Measurements from ENCODE around the gene ARMH3. TPM values are rescaled to one million over a fixed set of nuclear protein-coding genes. Genes with fewer than 3 reads are reported as not detected.

ARMH3 gene
- total RNA-seq, 4 donors from 2014 or later = 9.7 to 14.9 (median 13.4) TPM

DNA sequence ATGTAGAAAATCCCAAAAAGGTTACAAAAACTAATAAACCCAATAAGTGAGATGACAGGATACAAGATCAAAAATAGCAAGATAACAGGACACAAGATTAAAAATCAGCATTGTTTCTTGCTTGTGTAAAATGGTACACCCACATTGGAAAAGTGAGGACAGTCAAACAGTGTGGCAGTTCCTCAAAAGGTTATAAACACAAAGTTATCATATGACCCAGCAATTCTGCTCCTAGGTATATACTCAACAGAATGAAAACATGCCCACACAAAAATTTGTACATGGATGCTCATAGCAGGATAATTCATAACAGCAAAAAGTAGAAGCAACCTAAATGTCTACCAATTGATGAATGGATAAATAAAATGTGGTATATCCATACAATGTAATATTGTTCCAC lies 105.8 kb downstream of the ARMH3 start:
- H3K27ac ChIP-seq = no peak overlapping the region
- H3K4me3 ChIP-seq = no peak overlapping the region
- no peak for TF ChIP-seq POLR2A (IDR thresholded peaks at IDR 0.05)
- TF ChIP-seq CTCF (IDR thresholded peaks at IDR 0.05 in 4 of 5, conservative IDR thresholded peaks at IDR 0.05 in 1 of 5) = no peak
- in situ Hi-C loops (cut with MboI; ENCODE audit: low sequenced_read_pairs in 4 of 4) (no loop called here), intact Hi-C loops (cut with DNase I; ENCODE audit: low total_unique reads) (no loop called here)
- peaks cover 0 to 35% of the 10 kb centered on the region in 2 donors for H3K36me3 ChIP-seq
- no peaks in the 10 kb centered on the region for H3K4me1 ChIP-seq
- no peaks in the 10 kb centered on the region for H3K27me3 ChIP-seq
- ATAC-seq (no peak), DNase-seq (no peak)
- H3K9me3 ChIP-seq = no peaks in the 10 kb centered on the region

- peaks cover 57 to 61% of the 10 kb centered on the region in 2 donors for H3K4me1 ChIP-seq
- DNase-seq (no peak), ATAC-seq (no peak)
- no peak overlapping the region for H3K4me3 ChIP-seq
- no peaks in the 10 kb centered on the region for H3K27me3 ChIP-seq
- peak overlapping the region; percentile 5 to 85 (median 80) for H3K27ac ChIP-seq
- intact Hi-C loops (cut with DNase I; ENCODE audit: low total_unique reads) (no loop called here), in situ Hi-C loops (cut with MboI; ENCODE audit: low sequenced_read_pairs in 4 of 4) (no loop called here)
- TF ChIP-seq CTCF (IDR thresholded peaks at IDR 0.05 in 4 of 5, conservative IDR thresholded peaks at IDR 0.05 in 1 of 5) = no peak
- no peak for TF ChIP-seq POLR2A (IDR thresholded peaks at IDR 0.05)
- no peaks in the 10 kb centered on the region for H3K36me3 ChIP-seq
- no peaks in the 10 kb centered on the region for H3K9me3 ChIP-seq
Observed at GRCh38 chr10:101941871-101942270, 114.1 kb downstream of the ARMH3 start.

- no peaks in the 10 kb centered on the region for H3K27me3 ChIP-seq
- no peak for DNase-seq
- no peaks in the 10 kb centered on the region for H3K9me3 ChIP-seq
- in situ Hi-C loops (cut with MboI; ENCODE audit: low sequenced_read_pairs in 4 of 4) = no loop called here
- ATAC-seq = no peak
- no peak for TF ChIP-seq CTCF (IDR thresholded peaks at IDR 0.05 in 4 of 5, conservative IDR thresholded peaks at IDR 0.05 in 1 of 5)
- TF ChIP-seq POLR2A (IDR thresholded peaks at IDR 0.05) = no peak
- peak overlapping the region; percentile 72 to 85 (median 80) for H3K27ac ChIP-seq
- peaks cover 63% of the 10 kb centered on the region in 2 donors for H3K4me1 ChIP-seq
- intact Hi-C loops (cut with DNase I; ENCODE audit: low total_unique reads) = no loop called here
- H3K36me3 ChIP-seq = no peaks in the 10 kb centered on the region
- H3K4me3 ChIP-seq = no peak overlapping the region
Observed at GRCh38 chr10:101940916-101941315, 115.1 kb downstream of the ARMH3 start.

GRCh38 chr10:101939729-101940128 lies 116.2 kb downstream of the ARMH3 start:
- peak overlapping the region; percentile 72 to 85 (median 80) for H3K27ac ChIP-seq
- no peaks in the 10 kb centered on the region for H3K9me3 ChIP-seq
- TF ChIP-seq CTCF (IDR thresholded peaks at IDR 0.05 in 4 of 5, conservative IDR thresholded peaks at IDR 0.05 in 1 of 5) (no peak), POLR2A (IDR thresholded peaks at IDR 0.05) (no peak)
- in situ Hi-C loops (cut with MboI; ENCODE audit: low sequenced_read_pairs in 4 of 4) = no loop called here
- no peak for DNase-seq
- no peaks in the 10 kb centered on the region for H3K36me3 ChIP-seq
- H3K4me1 ChIP-seq = peaks cover 70 to 73% of the 10 kb centered on the region in 2 donors
- H3K4me3 ChIP-seq = peak overlapping the region in 1 of 4 donors; percentile 2
- peak; percentile 49 to 57 for ATAC-seq
- intact Hi-C loops (cut with DNase I; ENCODE audit: low total_unique reads) = loop anchor here (1.0 kb wide), 1 partner anchor 22 kb away; no protein-coding TSS in a partner anchor
- no peaks in the 10 kb centered on the region for H3K27me3 ChIP-seq

All from gastrocnemius medialis (tissue), 4 donors.